GM23338 (cell line): Measurements from ENCODE around the gene NPAS2. TPM values are rescaled to one million over a fixed set of nuclear protein-coding genes. Genes with fewer than 3 reads are reported as not detected.

Source experiments
- ATAC-seq: fragments of 200-7000 bp; cut with Tn5 transposase; 3 replicates; pipeline ENCODE4 v1.9.1; 2020
- DNase-seq: peaks from one replicate; pipeline ENCODE4 v3.0.0-alpha.2; 2015; ENCODE audit warnings: low spot score
- H2AFZ ChIP-seq: fragments of 200-600 bp; sonication (generic); 2 replicates; pipeline ENCODE4 v1.8.0; 2016; ENCODE audit warnings: antibody characterized with exemption, mild to moderate bottlenecking, moderate library complexity
- H3F3A ChIP-seq: fragments of 200-600 bp; sonication (generic); replicated peaks from 2 replicates; pipeline ENCODE4 v1.8.0; 2017; ENCODE audit warnings: antibody characterized with exemption, mixed run types, low read depth
- H3K27ac ChIP-seq: fragments of 200-600 bp; sonication (generic); 2 replicates; pipeline ENCODE4 v1.6.1; 2016; ENCODE audit warnings: low read depth
- H3K27me3 ChIP-seq: fragments of 200-600 bp; sonication (generic); 2 replicates; pipeline ENCODE4 v1.8.0; 2016; ENCODE audit warnings: mild to moderate bottlenecking, mixed run types, moderate library complexity; ENCODE audit not compliant: insufficient read depth
- H3K36me3 ChIP-seq: fragments of 200-600 bp; sonication (generic); 2 replicates; pipeline ENCODE4 v1.8.0; 2016; ENCODE audit warnings: mild to moderate bottlenecking; ENCODE audit not compliant: insufficient read depth
- H3K4me1 ChIP-seq: fragments of 200-600 bp; sonication (generic); 2 replicates; pipeline ENCODE4 v1.8.0; 2016; ENCODE audit warnings: mild to moderate bottlenecking, moderate library complexity; ENCODE audit not compliant: insufficient read depth
- H3K4me2 ChIP-seq: fragments of 200-600 bp; sonication (generic); 2 replicates; pipeline ENCODE4 v1.7.1; 2017; ENCODE audit warnings: mixed run types
- H3K4me3 ChIP-seq: fragments of 200-600 bp; sonication (generic); 2 replicates; pipeline ENCODE4 v1.6.1; 2016; ENCODE audit warnings: mixed run types
- H3K79me2 ChIP-seq: fragments of 200-600 bp; sonication (generic); replicated peaks from 2 replicates; pipeline ENCODE4 v1.8.0; 2017; ENCODE audit warnings: mild to moderate bottlenecking; ENCODE audit not compliant: insufficient read depth
- H3K9me2 ChIP-seq: fragments of 200-600 bp; sonication (generic); 2 replicates; pipeline ENCODE4 v1.8.0; 2017; ENCODE audit not compliant: insufficient read depth
- H4K20me1 ChIP-seq: fragments of 200-600 bp; sonication (generic); replicated peaks from 2 replicates; pipeline ENCODE4 v1.8.0; 2017; ENCODE audit warnings: mild to moderate bottlenecking; ENCODE audit not compliant: insufficient read depth
- H3K27ac Mint-ChIP-seq: 2 replicates; pipeline ENCODE4 v1.8.0; 2020; ENCODE audit warnings: inconsistent platforms, mild to moderate bottlenecking, moderate library complexity, mixed read lengths
- H3K27me3 Mint-ChIP-seq: 3 replicates; pipeline ENCODE4 v1.8.0; 2022; ENCODE audit warnings: low read depth, mild to moderate bottlenecking, moderate library complexity, mixed read lengths, inconsistent platforms; ENCODE audit not compliant: insufficient read depth, poor library complexity
- H3K36me3 Mint-ChIP-seq: 3 replicates; pipeline ENCODE4 v1.8.0; 2021; ENCODE audit warnings: low read depth, mild to moderate bottlenecking, inconsistent platforms, moderate library complexity, mixed read lengths
- H3K4me1 Mint-ChIP-seq: 3 replicates; pipeline ENCODE4 v1.8.0; 2020; ENCODE audit warnings: mild to moderate bottlenecking, inconsistent platforms, mixed read lengths
- H3K4me3 Mint-ChIP-seq: 3 replicates; pipeline ENCODE4 v1.8.0; 2021; ENCODE audit warnings: moderate library complexity, mild to moderate bottlenecking, inconsistent platforms, mixed read lengths
- H3K9me3 Mint-ChIP-seq: 3 replicates; pipeline ENCODE4 v1.8.0; 2020; ENCODE audit warnings: moderate library complexity, mild to moderate bottlenecking, inconsistent platforms, mixed read lengths
- CREB1 ChIP-seq: fragments of 250-450 bp; sonication (Bioruptor Pico); IDR thresholded peaks from 2 replicates; pipeline ENCODE4 v1.5.0; 2020; ENCODE audit warnings: low read depth, mild to moderate bottlenecking, moderate library complexity
- EZH2 ChIP-seq: fragments of 200-600 bp; sonication (generic); IDR thresholded peaks from one replicate; pipeline ENCODE4 v1.8.0; 2017; ENCODE audit warnings: antibody characterized with exemption, mild to moderate bottlenecking, low read depth; ENCODE audit not compliant: unreplicated experiment
- EZH2phosphoT487 ChIP-seq: fragments of 200-600 bp; sonication (generic); IDR thresholded peaks from one replicate; pipeline ENCODE4 v1.8.1; 2018; ENCODE audit warnings: antibody characterized with exemption; ENCODE audit not compliant: unreplicated experiment
- JUNB ChIP-seq: IDR thresholded peaks from one replicate; pipeline ENCODE4 v1.6.1; 2016; ENCODE audit warnings: antibody characterized with exemption; ENCODE audit not compliant: unreplicated experiment
- NANOG ChIP-seq: IDR thresholded peaks from 2 replicates; pipeline ENCODE4 v1.6.1; 2016; ENCODE audit warnings: antibody characterized with exemption, borderline replicate concordance
- POLR2AphosphoS5 ChIP-seq: IDR thresholded peaks from 2 replicates; pipeline ENCODE4 v1.6.1; 2016; ENCODE audit warnings: antibody characterized with exemption, low read depth
- REST ChIP-seq: IDR thresholded peaks from one replicate; pipeline ENCODE4 v1.6.1; 2018; ENCODE audit warnings: antibody characterized with exemption; ENCODE audit not compliant: unreplicated experiment
- ZNF114 ChIP-seq: fragments of 250-450 bp; sonication (Bioruptor Pico); IDR thresholded peaks from 2 replicates; pipeline ENCODE4 v1.5.0; 2020; ENCODE audit warnings: mild to moderate bottlenecking, moderate library complexity
- polyA plus RNA-seq: library from polyadenylated mRNA; unstranded; fragments of >200 nt; fragmentation: Nextera tagmentation; extraction: Ambion mirVana; gene quantifications from 2 replicates; pipeline ENCODE4 v1.2.1, GENCODE V29; 2016
- total RNA-seq: library from RNA; depleted of rRNA; stranded (reverse); fragments of >200 nt; shearing (Covaris generic); gene quantifications from 2 replicates; pipeline ENCODE4 v1.2.3, GENCODE V29; 2014
- TF ChIP-seq, protein P1 (sequence below): IDR thresholded peaks from 2 replicates; pipeline ENCODE4 v1.6.1; 2016; ENCODE audit warnings: antibody characterized with exemption

NPAS2 gene
- total and polyA plus RNA-seq, 2 experiments from 2014 or later: 0.56 to 1.1 TPM

DNA sequence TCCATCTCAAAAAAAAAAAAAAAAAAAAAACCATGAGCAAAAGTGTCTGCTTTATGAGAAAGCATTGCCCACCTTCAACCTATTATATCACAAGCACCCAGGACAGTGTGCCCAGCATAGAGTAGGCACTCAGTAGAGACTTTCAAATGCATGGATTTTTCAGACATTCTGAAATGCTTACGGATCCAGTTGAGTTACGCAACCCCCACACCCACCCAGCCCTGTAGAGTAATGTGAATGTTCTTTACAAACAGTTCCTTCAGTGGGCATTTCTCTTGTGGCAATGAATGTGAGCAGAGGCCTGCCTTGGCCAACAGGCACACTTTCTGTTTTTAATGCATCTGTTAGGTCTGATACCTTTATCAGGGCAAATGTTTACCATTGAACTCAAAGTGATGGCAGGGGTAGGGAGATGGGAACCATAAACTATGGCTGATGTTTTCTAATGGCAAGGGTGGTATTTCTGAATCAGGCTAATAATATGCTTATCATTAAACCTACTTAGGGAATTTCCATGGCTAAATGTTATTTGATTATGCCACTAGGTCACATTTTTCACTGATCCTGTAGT lies 117.1 kb downstream of the NPAS2 start (continued):
- TF ChIP-seq, protein P1, sequence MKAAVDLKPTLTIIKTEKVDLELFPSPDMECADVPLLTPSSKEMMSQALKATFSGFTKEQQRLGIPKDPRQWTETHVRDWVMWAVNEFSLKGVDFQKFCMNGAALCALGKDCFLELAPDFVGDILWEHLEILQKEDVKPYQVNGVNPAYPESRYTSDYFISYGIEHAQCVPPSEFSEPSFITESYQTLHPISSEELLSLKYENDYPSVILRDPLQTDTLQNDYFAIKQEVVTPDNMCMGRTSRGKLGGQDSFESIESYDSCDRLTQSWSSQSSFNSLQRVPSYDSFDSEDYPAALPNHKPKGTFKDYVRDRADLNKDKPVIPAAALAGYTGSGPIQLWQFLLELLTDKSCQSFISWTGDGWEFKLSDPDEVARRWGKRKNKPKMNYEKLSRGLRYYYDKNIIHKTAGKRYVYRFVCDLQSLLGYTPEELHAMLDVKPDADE: no peak
- no peak for TF ChIP-seq REST

GRCh38 chr2:100938031-100939026 lies 118.4 kb downstream of the NPAS2 start:
- DNase-seq: no peak
- H3K27me3 Mint-ChIP-seq: peaks cover 5% of the 10 kb centered on the region
- Histone ChIP-seq H3F3A (no peaks in the 10 kb centered on the region), H3K27me3 (no peaks in the 10 kb centered on the region), H3K79me2 (no peaks in the 10 kb centered on the region), H2AFZ (no peak overlapping the region), H3K36me3 (no peaks in the 10 kb centered on the region), H3K27ac (no peak overlapping the region), H3K4me2 (no peak overlapping the region), H3K9me2 (no peaks in the 10 kb centered on the region), H4K20me1 (no peaks in the 10 kb centered on the region; the same call in 1 of the 2 replicates), H3K4me1 (no peaks in the 10 kb centered on the region), H3K4me3 (no peak overlapping the region)
- no peaks in the 10 kb centered on the region for H3K36me3 Mint-ChIP-seq
- no peak overlapping the region; the same call in 1 of the 2 replicates for H3K27ac Mint-ChIP-seq
- H3K4me1 Mint-ChIP-seq: no peaks in the 10 kb centered on the region
- no peak overlapping the region for H3K4me3 Mint-ChIP-seq
- no peak for ATAC-seq
- H3K9me3 Mint-ChIP-seq: no peaks in the 10 kb centered on the region
- TF ChIP-seq POLR2AphosphoS5: no peak
- no peak for TF ChIP-seq EZH2
- no peak for TF ChIP-seq NANOG
- TF ChIP-seq JUNB: no peak
- TF ChIP-seq CREB1: no peak
- TF ChIP-seq, protein P1: no peak
- no peak for TF ChIP-seq ZNF114 (CRISPR knock-in tag)
- no peak for TF ChIP-seq REST
- TF ChIP-seq EZH2phosphoT487: no peak
